Sciatic nerve (tissue), 2 donors: ENCODE data around the gene DESI1. TPM values are rescaled to one million over a fixed set of nuclear protein-coding genes. Genes with fewer than 3 reads are reported as not detected.
A peak's percentile ranks its signal among the peaks of the same experiment; 100 is the strongest.
"Not testable (repeated sequence)": the region's sequence is repeated elsewhere in the genome, so short reads cannot be mapped to it uniquely, and the experiment has no call there.

ENCODE experiments used
- ATAC-seq: fragments of 200-7000 bp; cut with Tn5 transposase; one replicate; pipeline ENCODE4 v1.9.1; 2020; ENCODE audit warnings: mild to moderate bottlenecking, moderate library complexity
- DNase-seq: peaks from one replicate; pipeline ENCODE4 v3.0.0-alpha.2; 2020; ENCODE audit warnings: low spot score
- intact Hi-C: fragments of 100-400 bp; cut with DNase I; formaldehyde crosslinking; loops from one replicate; pipeline ENCODE4 v1.14.2; 2022
- total RNA-seq: library from RNA; stranded (reverse); fragmentation: NEBNext Ultra II Directional; extraction: Animal tissue kit (Norgen Biotek cat#: 25700); gene quantifications from one replicate; pipeline ENCODE4 v1.2.1, GENCODE V29; 2021
- donor health status: DM: no; HTN: no; CAD: no.
- donor health status: DM: no; HTN: no; CAD: no.

The DESI1 gene
- total RNA-seq, 1 donor from 2014 or later = 28.8 TPM

GRCh38 chr22:41596776-41597634 is 23.8 kb downstream of the DESI1 start:
- DNase-seq (no peak), ATAC-seq (peak; percentile 88)
- intact Hi-C loops = loop anchor here (10.0 kb wide), 1 partner anchor 62 kb away; no protein-coding TSS in a partner anchor

- DNase-seq (no peak), ATAC-seq (no peak)
- intact Hi-C loops = loop anchor here (10.0 kb wide), 1 partner anchor 61 kb away; no protein-coding TSS in a partner anchor
These were observed 25.1 kb downstream of the DESI1 start for GRCh38 chr22:41595703-41596102.

DNA sequence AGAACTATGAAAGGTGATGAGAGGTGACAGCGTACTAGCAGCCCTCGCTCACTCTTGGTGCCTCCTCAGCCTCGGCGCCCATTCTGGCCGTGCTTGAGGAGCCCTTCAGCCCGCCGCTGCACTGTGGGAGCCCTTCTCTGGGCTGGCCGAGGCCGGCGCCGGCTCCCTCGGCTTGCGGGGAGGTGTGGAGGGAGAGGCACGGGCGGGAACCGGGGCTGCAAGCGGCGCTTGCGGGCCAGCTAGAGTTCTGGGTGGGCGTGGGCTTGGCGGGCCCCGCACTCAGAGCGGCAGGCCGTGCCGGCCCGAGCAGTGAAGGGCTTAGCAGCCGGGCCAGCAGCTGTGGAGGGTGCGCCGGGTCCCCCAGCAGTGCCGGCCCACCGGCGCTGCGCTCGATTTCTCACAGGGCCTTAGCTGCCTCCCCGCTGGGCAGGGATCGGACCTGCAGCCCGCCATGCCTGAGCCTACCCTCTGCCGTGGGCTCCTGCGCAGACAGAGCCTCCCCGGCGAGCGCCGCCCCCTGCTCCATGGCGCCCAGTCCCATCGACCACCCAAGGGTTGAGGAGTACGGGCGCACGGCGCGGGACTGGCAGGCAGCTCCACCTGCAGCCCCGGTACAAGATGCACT is 27.4 kb downstream of the DESI1 start:
- ATAC-seq, DNase-seq: not testable (repeated sequence)
- intact Hi-C loops = loop anchor here (10.0 kb wide), 1 partner anchor 59 kb away; no protein-coding TSS in a partner anchor

GRCh38 chr22:41589391-41590241 is 31.2 kb downstream of the DESI1 start, which contains the start of gene PMM1:
Gene PMM1 (minus strand): TSS chr22:41589840. CDS start chr22:41589805, 35 bp downstream.
- peak; percentile 99 for ATAC-seq
- intact Hi-C loops = loop anchor here (10.0 kb wide), 1 partner anchor 55 kb away; no protein-coding TSS in a partner anchor
- DNase-seq = peak; percentile 100

DNA sequence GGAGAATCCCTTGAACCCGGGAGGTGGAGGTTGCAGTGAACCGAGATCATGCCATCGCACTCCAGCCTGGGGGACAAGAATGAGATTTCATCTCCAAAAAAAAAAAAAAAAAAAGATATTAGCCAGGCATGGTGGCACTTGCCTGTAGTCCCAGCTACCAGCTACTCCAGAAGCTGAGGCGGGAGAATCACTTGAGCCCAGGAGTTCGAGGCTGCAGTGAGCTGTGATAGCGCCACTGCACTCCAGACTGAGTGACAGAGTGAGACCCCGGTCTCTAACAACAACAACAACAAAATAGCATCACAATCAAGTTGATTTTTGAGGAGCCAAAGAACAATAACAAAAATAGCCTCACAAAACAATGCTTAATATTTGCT is 33.5 kb downstream of the DESI1 start:
- intact Hi-C loops = no loop called here
- ATAC-seq (no peak), DNase-seq (no peak)

- intact Hi-C loops = no loop called here
- DNase-seq (no peak), ATAC-seq (no peak)
These were observed 34.9 kb downstream of the DESI1 start for GRCh38 chr22:41585898-41586297.

GRCh38 chr22:41584881-41585280 is 36.0 kb downstream of the DESI1 start:
- intact Hi-C loops = no loop called here

DNA sequence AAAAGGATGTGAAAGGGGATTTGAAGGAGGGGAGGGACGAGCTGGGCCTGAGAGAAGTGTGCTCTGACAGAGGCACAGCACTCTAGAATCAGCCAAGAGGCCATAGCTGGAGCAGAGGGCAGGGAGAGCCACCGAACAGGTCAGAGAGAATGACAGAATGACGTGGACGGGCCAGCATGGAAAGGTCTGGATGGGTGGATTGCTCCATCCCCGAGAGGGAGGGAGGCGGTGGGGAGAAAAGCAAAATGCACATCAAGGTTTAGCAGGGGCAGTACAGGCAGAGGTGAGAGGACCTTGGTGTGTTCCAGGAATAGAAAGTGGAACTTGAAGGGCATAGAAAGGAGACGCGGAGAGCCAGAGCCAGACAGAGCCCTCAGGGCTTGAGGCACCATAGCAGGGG is 38.1 kb downstream of the DESI1 start:
- ATAC-seq (no peak), DNase-seq (no peak)
- intact Hi-C loops = no loop called here

More at GRCh38 chr22:41584881-41585280, 36.0 kb downstream of the DESI1 start:
- no peak for ATAC-seq
- DNase-seq = no peak

GRCh38 chr22:41579997-41580355 is 40.9 kb downstream of the DESI1 start:
- intact Hi-C loops = no loop called here
- no peak for ATAC-seq
- DNase-seq = no peak

GRCh38 chr22:41579297-41579996 is 41.4 kb downstream of the DESI1 start:
- no peak for DNase-seq
- no peak for ATAC-seq
- intact Hi-C loops = no loop called here

GRCh38 chr22:41578818-41579217 is 42.0 kb downstream of the DESI1 start:
- DNase-seq (no peak), ATAC-seq (no peak)
- intact Hi-C loops = no loop called here

DNA sequence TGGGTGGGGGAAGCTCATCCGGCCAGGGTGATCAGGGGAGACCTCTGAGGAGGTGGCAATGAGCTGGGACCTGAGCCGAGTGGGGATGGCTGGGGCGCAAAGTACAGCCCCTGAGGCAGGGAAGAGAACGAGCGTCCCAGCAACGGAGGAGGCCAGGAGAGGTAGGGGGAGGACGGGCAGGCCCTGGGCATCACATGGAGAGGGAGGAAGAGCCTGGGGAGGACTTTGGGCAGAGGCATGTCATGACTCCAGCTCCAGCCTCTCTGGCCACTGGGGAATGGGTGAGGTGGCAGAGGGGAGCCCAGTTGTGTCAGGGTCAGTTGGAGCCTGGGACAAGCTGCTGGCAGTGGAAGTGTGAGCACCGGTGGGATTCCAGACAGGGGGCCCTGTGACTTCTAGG is 42.7 kb downstream of the DESI1 start:
- no peak for DNase-seq
- ATAC-seq = no peak
- intact Hi-C loops = no loop called here

DNA sequence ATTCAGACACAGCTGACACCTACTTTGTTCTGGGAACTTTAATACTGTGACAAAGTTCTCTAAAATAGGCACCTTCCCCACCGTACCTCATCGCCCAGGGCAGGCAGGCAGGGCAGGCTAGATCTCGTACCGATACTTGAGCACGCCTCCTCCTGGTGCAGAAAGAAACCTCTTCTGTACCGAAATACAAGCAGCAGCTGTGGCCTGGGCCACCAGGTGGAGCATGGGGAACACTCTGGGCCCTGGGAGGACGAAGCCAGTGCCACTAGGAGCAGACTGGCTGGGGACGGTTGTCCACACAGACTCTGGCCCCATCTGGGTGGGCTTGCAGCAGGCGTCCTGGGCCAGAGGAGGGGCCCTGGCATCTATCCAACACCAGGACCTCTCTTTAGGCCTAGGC is 44.0 kb downstream of the DESI1 start:
- intact Hi-C loops = no loop called here
- DNase-seq = no peak
- peak; percentile 29 for ATAC-seq

DNA sequence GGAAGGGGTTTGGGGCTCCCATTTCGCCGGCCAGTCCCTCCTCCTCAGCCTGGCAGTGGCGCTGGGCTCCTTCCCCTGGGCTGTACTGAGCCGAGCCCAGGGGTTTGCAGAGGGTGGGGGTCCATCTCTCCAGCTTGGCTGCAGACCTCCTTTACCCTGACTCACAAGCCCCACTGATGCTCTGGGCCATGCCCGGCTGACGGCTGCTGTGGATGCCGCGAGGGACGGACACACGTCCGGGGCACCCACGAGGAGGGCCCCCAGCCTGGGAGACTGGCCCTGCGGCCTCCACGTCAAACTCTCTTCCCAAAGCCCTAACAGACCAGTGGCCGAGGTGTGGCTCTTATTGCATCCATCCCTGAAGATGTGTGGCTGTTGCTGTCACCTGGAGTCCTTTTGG is 45.3 kb downstream of the DESI1 start:
- DNase-seq (no peak), ATAC-seq (peak; percentile 13)
- intact Hi-C loops = no loop called here

DNA sequence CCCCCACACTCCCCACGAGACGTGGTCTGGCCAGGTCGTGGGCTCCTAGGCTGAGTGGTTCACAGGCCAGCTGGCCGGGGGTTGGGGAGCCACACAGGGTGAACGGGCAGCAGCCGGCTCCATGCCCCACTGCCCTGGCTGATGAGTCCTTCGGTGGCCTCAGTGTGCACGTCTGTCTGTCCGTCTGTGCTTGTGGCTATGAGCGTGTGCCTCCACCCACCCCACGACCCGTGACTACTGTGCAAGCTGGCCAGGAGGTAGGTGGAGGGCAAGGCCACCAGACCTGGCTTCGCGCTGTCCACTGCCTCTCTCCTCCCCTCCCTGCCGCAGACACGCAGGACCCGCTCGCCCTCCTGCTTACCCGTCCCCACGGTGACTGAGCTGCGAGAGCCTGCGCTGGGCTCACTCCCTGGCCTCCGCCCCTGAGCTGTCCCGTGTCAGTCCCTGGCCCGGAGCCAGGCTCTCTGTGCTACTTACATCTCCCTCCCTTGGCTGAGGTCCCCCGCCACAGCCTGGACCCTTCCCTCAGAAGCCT is 45.9 kb downstream of the DESI1 start:
- peak; percentile 80 for DNase-seq
- ATAC-seq = peak; percentile 80
- intact Hi-C loops = no loop called here

DNA sequence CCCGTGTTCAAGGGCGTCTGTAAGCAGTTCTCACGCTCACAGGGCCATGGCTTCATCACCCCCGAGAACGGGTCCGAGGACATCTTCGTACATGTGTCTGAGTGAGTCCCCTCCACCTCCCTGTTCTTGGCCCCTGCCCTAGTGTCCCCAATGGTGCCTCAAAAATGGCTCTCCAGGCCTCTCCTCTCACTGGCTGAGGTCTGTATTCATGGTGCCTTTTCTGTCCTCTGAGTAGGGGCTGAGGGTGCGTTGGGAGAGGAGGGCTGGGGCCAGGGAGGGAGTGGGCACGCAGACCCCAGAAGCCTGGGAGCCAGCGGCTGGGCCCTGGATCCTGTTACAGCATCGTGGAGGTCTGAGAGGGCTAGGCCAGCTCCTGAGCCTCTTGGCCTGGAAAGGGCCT is 47.2 kb downstream of the DESI1 start:
- no peak for DNase-seq
- ATAC-seq = no peak
- intact Hi-C loops = no loop called here

DNA sequence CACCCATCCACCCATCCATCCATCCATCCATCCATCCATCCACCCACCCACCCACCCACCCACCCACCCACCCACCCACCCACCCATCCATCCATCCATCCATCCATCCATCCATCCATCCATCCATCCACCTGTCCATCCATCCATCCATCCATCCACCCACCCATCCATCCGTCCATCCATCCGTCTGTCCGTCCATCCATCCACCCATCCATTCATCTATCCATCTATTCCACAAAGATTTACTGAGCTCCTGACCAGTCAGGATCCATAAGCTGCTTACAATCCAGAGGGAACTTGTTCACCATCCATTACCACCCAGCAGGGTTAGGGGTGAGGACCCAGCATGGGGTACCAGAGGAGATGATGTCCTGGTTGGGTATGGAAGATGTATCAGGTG is 48.5 kb downstream of the DESI1 start:
- ATAC-seq, DNase-seq, intact Hi-C loops: not testable (repeated sequence)

DNA sequence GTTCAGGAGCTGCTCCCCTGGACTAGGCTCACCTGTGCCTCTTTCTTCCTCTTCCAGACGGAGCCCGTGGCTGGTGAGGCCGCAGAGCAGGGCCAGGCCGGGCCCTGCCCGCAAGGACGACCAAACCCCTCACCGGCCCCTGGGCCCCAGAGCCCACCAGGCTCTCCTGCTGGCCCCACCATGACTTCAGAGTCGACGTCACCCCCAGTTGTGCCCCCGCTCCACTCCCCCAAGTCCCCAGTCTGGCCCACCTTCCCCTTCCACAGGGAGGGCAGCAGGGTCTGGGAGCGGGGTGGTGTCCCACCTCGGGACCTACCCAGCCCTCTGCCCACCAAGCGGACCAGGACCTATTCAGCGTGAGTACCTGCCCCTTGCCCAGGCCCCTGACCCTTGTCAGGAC is 49.1 kb downstream of the DESI1 start:
- no peak for ATAC-seq
- intact Hi-C loops = no loop called here
- no peak for DNase-seq
